Measurements from ENCODE around the gene ZBTB8B.
"Not testable (repeated sequence)": the region's sequence is repeated elsewhere in the genome, so short reads cannot be mapped to it uniquely, and the experiment has no call there.

ZBTB8B gene

DNA sequence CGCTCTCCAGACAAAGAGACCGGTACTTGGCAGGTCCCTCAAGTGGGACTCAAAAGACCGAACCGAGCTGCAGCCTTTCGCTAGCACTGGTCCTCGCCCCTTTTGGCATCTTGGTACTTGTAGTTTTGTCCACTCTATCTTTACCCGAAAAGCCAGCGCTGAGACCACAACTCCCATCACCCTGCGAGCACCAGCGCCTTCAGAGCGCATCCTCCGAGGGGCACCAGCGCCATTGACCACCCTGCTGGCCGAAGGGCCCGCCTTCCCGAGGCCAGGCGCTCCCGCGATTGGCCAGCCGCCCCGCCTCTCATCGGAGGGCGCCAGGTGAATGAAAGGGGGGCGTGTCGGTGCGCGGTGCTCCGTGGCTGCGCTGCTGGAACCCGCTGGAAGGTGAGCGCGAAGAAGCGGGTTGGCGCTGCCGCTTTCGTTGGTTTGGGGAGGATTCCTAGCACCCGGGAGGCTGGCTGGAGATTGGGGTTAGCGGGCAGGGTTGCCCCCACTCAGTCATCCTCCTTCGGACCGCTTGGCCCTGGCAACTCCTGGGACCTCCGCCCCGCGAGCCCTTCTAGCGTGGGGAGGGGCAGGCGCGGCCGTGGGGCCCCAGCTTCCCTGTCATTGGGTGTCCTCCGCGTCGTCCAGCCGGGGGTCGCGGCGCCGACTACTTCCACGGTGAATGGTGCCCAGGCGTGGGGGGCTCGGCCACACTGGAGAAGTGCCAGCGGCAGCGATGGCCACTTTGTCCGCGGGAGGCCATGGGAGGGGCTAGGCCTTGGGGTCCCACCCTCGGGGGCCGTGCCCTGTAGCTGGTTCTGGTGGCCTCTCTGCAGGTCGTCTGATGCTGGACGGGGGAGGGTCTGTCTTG, at the start of gene ZBTB8B:
ZBTB8B (plus strand) TSS at position 357 of the 862 bp plus-strand sequence. CDS start 5,553 bp downstream, outside the sequence.
- Histone ChIP-seq H3K4me1 (ENCODE audit: insufficient read depth, low read length) (peaks cover 8% of the 10 kb centered on the region), H2AFZ (ENCODE audit: low read depth, low read length) (peak within 1 kb of the TSS; percentile 93), H3K36me3 (ENCODE audit: insufficient read depth, low read length) (no peaks in the 10 kb centered on the region), H3K4me3 (ENCODE audit: low read length) (peak within 1 kb of the TSS; percentile 74), H3K27me3 (ENCODE audit: insufficient read depth, low read length) (peaks cover 10% of the 10 kb centered on the region), H3K9me3 (ENCODE audit: low read length) (no peaks in the 10 kb centered on the region)

DNA sequence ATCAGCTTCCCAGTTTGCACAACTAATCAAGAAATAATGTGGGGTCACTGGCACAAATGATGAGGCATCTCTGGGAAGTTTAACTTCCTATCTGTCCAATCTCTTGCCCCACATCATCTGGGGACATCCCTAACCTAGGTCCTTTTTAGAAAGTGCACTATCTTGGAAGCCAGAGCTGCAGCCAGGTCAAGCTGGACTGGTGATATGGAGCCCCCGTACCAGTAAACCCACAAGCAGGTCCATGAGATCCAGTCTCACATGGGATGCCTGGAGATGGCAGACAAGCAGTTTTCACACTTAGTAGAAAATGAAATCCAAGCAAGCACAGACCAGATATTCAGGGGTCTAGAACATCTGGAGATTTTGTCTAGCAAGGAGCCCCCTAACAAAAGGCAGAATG, 43.1 kb upstream of the ZBTB8B start:
- H3K36me3 ChIP-seq (ENCODE audit: insufficient read depth, low read length), result no peaks in the 10 kb centered on the region
- H3K9me3 ChIP-seq (ENCODE audit: low read length), result peaks cover 1% of the 10 kb centered on the region
- no peaks in the 10 kb centered on the region for H3K27me3 ChIP-seq (ENCODE audit: insufficient read depth, low read length)
- H3K4me1 ChIP-seq (ENCODE audit: insufficient read depth, low read length), result no peaks in the 10 kb centered on the region
- H3K4me3 ChIP-seq (ENCODE audit: low read length), result no peak overlapping the region
- no peak overlapping the region for H2AFZ ChIP-seq (ENCODE audit: low read depth, low read length)

- H2AFZ ChIP-seq (ENCODE audit: low read depth, low read length), result no peak overlapping the region
- no peak overlapping the region for H3K4me3 ChIP-seq (ENCODE audit: low read length)
- peaks cover 1% of the 10 kb centered on the region for H3K27me3 ChIP-seq (ENCODE audit: insufficient read depth, low read length)
- H3K36me3 ChIP-seq (ENCODE audit: insufficient read depth, low read length), result no peaks in the 10 kb centered on the region
- peaks cover 1% of the 10 kb centered on the region for H3K9me3 ChIP-seq (ENCODE audit: low read length)
- no peaks in the 10 kb centered on the region for H3K4me1 ChIP-seq (ENCODE audit: insufficient read depth, low read length)
These were observed 38.2 kb upstream of the ZBTB8B start for GRCh38 chr1:32426489-32427255.

DNA sequence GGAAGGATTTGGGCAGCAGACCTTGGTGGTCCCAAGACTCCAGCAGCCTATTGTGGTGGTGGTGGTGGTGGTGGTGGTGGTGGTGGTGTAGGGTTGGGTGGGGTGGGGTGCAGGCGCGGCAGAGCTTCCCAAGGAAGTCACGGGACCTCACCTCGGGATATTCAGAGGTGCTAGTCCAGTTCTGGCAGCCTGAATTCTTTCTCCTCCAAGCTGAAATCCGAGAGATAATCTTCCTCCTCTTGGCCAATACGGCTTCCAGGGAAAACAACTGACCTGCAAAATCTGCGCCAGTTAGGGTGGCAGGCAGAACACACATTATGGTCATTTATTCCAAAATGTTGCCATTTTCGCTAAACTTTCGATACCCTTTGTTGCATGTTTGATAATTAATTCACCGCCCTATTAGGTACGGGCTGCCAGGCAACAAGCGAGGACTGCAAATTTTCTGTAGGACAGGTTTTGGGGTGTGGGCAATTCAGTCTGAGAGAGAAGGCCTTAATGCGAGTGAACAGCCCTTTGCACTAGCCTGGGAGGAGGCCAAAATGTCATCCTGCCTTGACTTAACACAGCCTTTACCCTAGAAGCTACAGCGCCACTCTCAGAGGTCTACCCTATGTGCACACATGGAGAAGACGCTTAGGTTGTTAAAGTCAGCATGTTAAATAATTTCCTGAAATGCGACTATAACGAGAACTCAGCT, 37.5 kb upstream of the ZBTB8B start:
- H3K4me1 ChIP-seq (ENCODE audit: insufficient read depth, low read length), result no peaks in the 10 kb centered on the region
- H3K9me3 ChIP-seq (ENCODE audit: low read length), result peaks cover 1% of the 10 kb centered on the region
- H3K36me3 ChIP-seq (ENCODE audit: insufficient read depth, low read length), result no peaks in the 10 kb centered on the region
- no peak overlapping the region for H3K4me3 ChIP-seq (ENCODE audit: low read length)
- H2AFZ ChIP-seq (ENCODE audit: low read depth, low read length), result no peak overlapping the region
- H3K27me3 ChIP-seq (ENCODE audit: insufficient read depth, low read length), result peaks cover 5% of the 10 kb centered on the region

- Histone ChIP-seq H3K9me3 (ENCODE audit: low read length) (no peaks in the 10 kb centered on the region), H2AFZ (ENCODE audit: low read depth, low read length) (no peak overlapping the region), H3K36me3 (ENCODE audit: insufficient read depth, low read length) (no peaks in the 10 kb centered on the region), H3K4me3 (ENCODE audit: low read length) (no peak overlapping the region), H3K4me1 (ENCODE audit: insufficient read depth, low read length) (no peaks in the 10 kb centered on the region), H3K27me3 (ENCODE audit: insufficient read depth, low read length) (peaks cover 5% of the 10 kb centered on the region)
These were observed 33.0 kb upstream of the ZBTB8B start for GRCh38 chr1:32431736-32432400.

DNA sequence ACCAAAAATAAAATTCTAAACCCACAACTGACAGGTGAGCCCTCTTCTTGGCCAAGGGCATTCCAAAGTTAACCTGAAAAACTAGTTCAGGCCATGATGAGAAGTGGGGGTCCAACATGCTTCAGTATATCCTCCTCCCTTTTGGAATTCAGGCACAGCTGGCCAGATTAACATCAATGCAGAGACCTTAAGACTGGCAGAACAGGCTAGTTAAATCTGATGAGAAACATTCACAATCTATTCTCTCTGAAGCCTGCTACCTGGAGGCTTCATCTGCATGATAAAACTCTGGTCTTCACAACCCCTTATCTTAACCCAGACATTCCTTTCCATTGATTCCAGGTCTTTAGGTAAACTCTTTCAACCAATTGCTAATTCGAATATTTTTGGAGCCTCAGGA, 26.7 kb upstream of the ZBTB8B start:
- no peak overlapping the region for H2AFZ ChIP-seq (ENCODE audit: low read depth, low read length)
- H3K27me3 ChIP-seq (ENCODE audit: insufficient read depth, low read length), result peaks cover 2% of the 10 kb centered on the region
- H3K4me3 ChIP-seq (ENCODE audit: low read length), result no peak overlapping the region
- H3K36me3 ChIP-seq (ENCODE audit: insufficient read depth, low read length), result no peaks in the 10 kb centered on the region
- H3K9me3 ChIP-seq (ENCODE audit: low read length), result peaks cover 2% of the 10 kb centered on the region
- H3K4me1 ChIP-seq (ENCODE audit: insufficient read depth, low read length), result no peaks in the 10 kb centered on the region

DNA sequence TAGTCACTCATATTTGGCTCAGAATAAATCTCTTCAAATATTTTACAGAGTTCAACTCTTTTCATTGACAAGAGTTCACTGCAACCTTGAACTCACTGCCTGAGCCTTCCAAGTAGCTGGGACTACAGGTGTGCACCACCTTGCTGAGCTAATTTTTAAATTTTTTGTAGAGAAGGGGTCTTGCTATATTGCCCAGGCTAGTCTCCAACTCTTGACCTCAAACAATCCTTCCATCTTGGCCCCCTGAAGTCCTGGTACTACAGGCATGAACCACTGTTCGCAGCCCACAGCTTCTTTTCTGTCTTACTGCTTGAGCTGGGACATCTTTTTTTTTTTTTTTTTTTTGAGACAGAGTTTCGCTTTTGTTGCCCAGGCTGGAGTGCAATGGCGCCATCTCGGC, 26.1 kb upstream of the ZBTB8B start:
- H2AFZ ChIP-seq (ENCODE audit: low read depth, low read length); H3K9me3 ChIP-seq (ENCODE audit: low read length); H3K36me3 ChIP-seq (ENCODE audit: insufficient read depth, low read length); H3K4me1 ChIP-seq (ENCODE audit: insufficient read depth, low read length); H3K4me3 ChIP-seq (ENCODE audit: low read length); H3K27me3 ChIP-seq (ENCODE audit: insufficient read depth, low read length): not testable (repeated sequence)

DNA sequence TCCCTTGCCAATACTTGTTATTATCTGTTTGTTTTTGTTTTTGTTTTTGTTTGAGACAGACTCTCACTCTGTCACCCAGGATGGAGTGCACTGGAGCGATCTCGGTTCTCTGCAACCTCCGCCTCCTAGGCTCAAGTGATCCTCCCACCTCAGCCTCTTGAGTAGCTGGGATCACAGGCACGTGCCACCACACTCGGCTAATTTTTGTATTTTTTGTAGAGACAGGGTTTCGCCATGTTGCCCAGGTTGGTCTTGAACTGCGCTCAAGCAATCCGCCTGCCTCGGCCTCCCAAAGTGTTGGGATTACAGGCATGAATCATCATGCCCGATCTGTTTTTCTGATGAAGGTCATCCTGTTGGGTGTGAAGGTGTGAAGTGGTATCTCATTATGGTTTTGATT, 23.4 kb upstream of the ZBTB8B start:
- not testable (repeated sequence) for H3K27me3 ChIP-seq (ENCODE audit: insufficient read depth, low read length); H3K4me3 ChIP-seq (ENCODE audit: low read length); H3K36me3 ChIP-seq (ENCODE audit: insufficient read depth, low read length); H2AFZ ChIP-seq (ENCODE audit: low read depth, low read length); H3K4me1 ChIP-seq (ENCODE audit: insufficient read depth, low read length); H3K9me3 ChIP-seq (ENCODE audit: low read length)

GRCh38 chr1:32447469-32448185, 17.2 kb upstream of the ZBTB8B start:
- peak overlapping the region; percentile 52 for H3K4me3 ChIP-seq (ENCODE audit: low read length)
- peaks cover 6% of the 10 kb centered on the region for H3K9me3 ChIP-seq (ENCODE audit: low read length)
- no peaks in the 10 kb centered on the region for H3K36me3 ChIP-seq (ENCODE audit: insufficient read depth, low read length)
- peaks cover 11% of the 10 kb centered on the region for H3K4me1 ChIP-seq (ENCODE audit: insufficient read depth, low read length)
- H3K27me3 ChIP-seq (ENCODE audit: insufficient read depth, low read length), result peaks cover 3% of the 10 kb centered on the region
- H2AFZ ChIP-seq (ENCODE audit: low read depth, low read length), result peak overlapping the region; percentile 84

GRCh38 chr1:32448186-32448772, 16.6 kb upstream of the ZBTB8B start:
- peak overlapping the region; percentile 52 for H3K4me3 ChIP-seq (ENCODE audit: low read length)
- not testable (repeated sequence) for H3K36me3 ChIP-seq (ENCODE audit: insufficient read depth, low read length); H3K9me3 ChIP-seq (ENCODE audit: low read length); H3K27me3 ChIP-seq (ENCODE audit: insufficient read depth, low read length)
- H2AFZ ChIP-seq (ENCODE audit: low read depth, low read length), result peak overlapping the region; percentile 84
- H3K4me1 ChIP-seq (ENCODE audit: insufficient read depth, low read length), result peaks cover 11% of the 10 kb centered on the region

GRCh38 chr1:32448773-32449456, 16.0 kb upstream of the ZBTB8B start:
- H2AFZ ChIP-seq (ENCODE audit: low read depth, low read length), result no peak overlapping the region
- H3K9me3 ChIP-seq (ENCODE audit: low read length), result peaks cover 6% of the 10 kb centered on the region
- H3K4me3 ChIP-seq (ENCODE audit: low read length), result no peak overlapping the region
- peaks cover 3% of the 10 kb centered on the region for H3K27me3 ChIP-seq (ENCODE audit: insufficient read depth, low read length)
- H3K36me3 ChIP-seq (ENCODE audit: insufficient read depth, low read length), result no peaks in the 10 kb centered on the region
- peaks cover 11% of the 10 kb centered on the region for H3K4me1 ChIP-seq (ENCODE audit: insufficient read depth, low read length)

GRCh38 chr1:32449457-32449831, 15.4 kb upstream of the ZBTB8B start:
- not testable (repeated sequence) for H3K4me3 ChIP-seq (ENCODE audit: low read length); H3K36me3 ChIP-seq (ENCODE audit: insufficient read depth, low read length)

More at GRCh38 chr1:32449457-32449831, 15.4 kb upstream of the ZBTB8B start:
- H3K9me3 ChIP-seq (ENCODE audit: low read length); H3K27me3 ChIP-seq (ENCODE audit: insufficient read depth, low read length); H2AFZ ChIP-seq (ENCODE audit: low read depth, low read length): not testable (repeated sequence)
- peaks cover 11% of the 10 kb centered on the region for H3K4me1 ChIP-seq (ENCODE audit: insufficient read depth, low read length)
